K562 (cell line): ENCODE data around the gene CARMIL1.

ENCODE experiments used
- PATZ1 ChIP-seq: fragments of 250-450 bp; sonication (Bioruptor Pico); IDR thresholded peaks from 2 replicates; pipeline ENCODE4 v1.5.0; 2020; ENCODE audit warnings: mild to moderate bottlenecking, borderline replicate concordance
- STAT5B ChIP-seq: fragments of 250-450 bp; sonication (Bioruptor Pico); IDR thresholded peaks from 2 replicates; pipeline ENCODE4 v1.8.0; 2021; ENCODE audit warnings: mild to moderate bottlenecking, inconsistent platforms

- TF ChIP-seq STAT5B (CRISPR knock-in tag) (no peak), PATZ1 (no peak)
Observed at GRCh38 chr6:25603251-25603650, 324.1 kb downstream of the CARMIL1 start.
